Superior temporal gyrus (tissue), 1 donor: ENCODE measurements around the gene LILRA2.
"Not testable (repeated sequence)": the region's sequence is repeated elsewhere in the genome, so short reads cannot be mapped to it uniquely, and the experiment has no call there.

ENCODE experiments used
- DNase-seq: peaks from one replicate; pipeline ENCODE4 v3.0.0-alpha.2; 2016; ENCODE audit errors: extremely low spot score

LILRA2 gene

GRCh38 chr19:54571715-54572615 lies 1.6 kb upstream of the LILRA2 start:
- DNase-seq = not testable (repeated sequence)

GRCh38 chr19:54572696-54573311 lies 786 bp upstream of the LILRA2 start:
- no peak for DNase-seq

- no peak for DNase-seq
These were observed 461 bp downstream of the LILRA2 start for GRCh38 chr19:54574051-54574450.

GRCh38 chr19:54574527-54575056 lies 1.0 kb downstream of the LILRA2 start:
- DNase-seq = no peak

GRCh38 chr19:54575205-54575604 lies 1.6 kb downstream of the LILRA2 start:
- not testable (repeated sequence) for DNase-seq

- DNase-seq = no peak
These were observed 2.9 kb downstream of the LILRA2 start for GRCh38 chr19:54576411-54576976.

- DNase-seq = no peak
These were observed 3.7 kb downstream of the LILRA2 start for GRCh38 chr19:54577334-54577733.

- DNase-seq = not testable (repeated sequence)
These were observed 4.7 kb downstream of the LILRA2 start for GRCh38 chr19:54578268-54578667.

GRCh38 chr19:54586397-54586796 lies 12.8 kb downstream of the LILRA2 start:
- DNase-seq = no peak

- no peak for DNase-seq
These were observed 13.4 kb downstream of the LILRA2 start for GRCh38 chr19:54587026-54587425.

GRCh38 chr19:54593445-54593844 lies 19.9 kb downstream of the LILRA2 start, which contains the start of gene LILRA1:
Gene LILRA1, plus strand, starts transcription at chr19:54593632. Its CDS starts 613 bp downstream, at chr19:54594245.
- DNase-seq = not testable (repeated sequence)

- DNase-seq = not testable (repeated sequence)
These were observed 20.5 kb downstream of the LILRA2 start for GRCh38 chr19:54593931-54594626.

GRCh38 chr19:54594737-54595136 lies 21.1 kb downstream of the LILRA2 start:
- no peak for DNase-seq

GRCh38 chr19:54595680-54596436 lies 22.3 kb downstream of the LILRA2 start:
- DNase-seq = not testable (repeated sequence)

GRCh38 chr19:54600212-54600611 lies 26.6 kb downstream of the LILRA2 start:
- no peak for DNase-seq

- DNase-seq = no peak
These were observed 32.6 kb downstream of the LILRA2 start for GRCh38 chr19:54606230-54606629.

- DNase-seq = no peak
These were observed 33.5 kb downstream of the LILRA2 start for GRCh38 chr19:54606891-54607784.

GRCh38 chr19:54607785-54608150 lies 34.2 kb downstream of the LILRA2 start:
- no peak for DNase-seq

GRCh38 chr19:54608205-54608604 lies 34.6 kb downstream of the LILRA2 start:
- DNase-seq = no peak

- no peak for DNase-seq
These were observed 35.2 kb downstream of the LILRA2 start for GRCh38 chr19:54608792-54609191.
